NCI-H1417 (cell line): ENCODE measurements around the gene CYTH1.

Experiments used
- DNase-seq, 3 experiments: peaks; one replicate each; lab custom pipeline; 2025; lab: John Stamatoyannopoulos, UW

Gene CYTH1

GRCh38 chr17:78781893-78782304 is at the start of gene CYTH1:
CYTH1 (minus strand) TSS chr17:78782273; CDS start chr17:78782223, 50 bp downstream.
- DNase-seq, result peak in 1 of 3 experiments; percentile 69

- no peak for DNase-seq
Observed at GRCh38 chr17:78829477-78829876, 47.4 kb upstream of the CYTH1 start.

GRCh38 chr17:78828470-78829185 is 46.6 kb upstream of the CYTH1 start:
- no peak for DNase-seq

GRCh38 chr17:78826836-78827509 is 44.9 kb upstream of the CYTH1 start:
- no peak for DNase-seq

- DNase-seq, result no peak
Observed at GRCh38 chr17:78826421-78826820, 44.3 kb upstream of the CYTH1 start.

GRCh38 chr17:78825696-78826095 is 43.6 kb upstream of the CYTH1 start:
- no peak for DNase-seq

- no peak for DNase-seq
Observed at GRCh38 chr17:78824240-78824639, 42.2 kb upstream of the CYTH1 start.

GRCh38 chr17:78823282-78824046 is 41.4 kb upstream of the CYTH1 start:
- no peak for DNase-seq

- no peak for DNase-seq
Observed at GRCh38 chr17:78822552-78822951, 40.5 kb upstream of the CYTH1 start.

- DNase-seq, result no peak
Observed at GRCh38 chr17:78821961-78822360, 39.9 kb upstream of the CYTH1 start.

- no peak for DNase-seq
Observed at GRCh38 chr17:78820841-78821240, 38.8 kb upstream of the CYTH1 start.

GRCh38 chr17:78819806-78820792 is 38.0 kb upstream of the CYTH1 start:
- no peak for DNase-seq

- no peak for DNase-seq
Observed at GRCh38 chr17:78819402-78819801, 37.3 kb upstream of the CYTH1 start.

- DNase-seq, result no peak
Observed at GRCh38 chr17:78818932-78819331, 36.9 kb upstream of the CYTH1 start.

GRCh38 chr17:78818152-78818846 is 36.2 kb upstream of the CYTH1 start:
- no peak for DNase-seq

GRCh38 chr17:78817123-78817522 is 35.0 kb upstream of the CYTH1 start:
- DNase-seq, result no peak

- no peak for DNase-seq
Observed at GRCh38 chr17:78815696-78816095, 33.6 kb upstream of the CYTH1 start.

- DNase-seq, result no peak
Observed at GRCh38 chr17:78812855-78813254, 30.8 kb upstream of the CYTH1 start.

GRCh38 chr17:78808163-78808562 is 26.1 kb upstream of the CYTH1 start:
- DNase-seq, result no peak

GRCh38 chr17:78806451-78806850 is 24.4 kb upstream of the CYTH1 start:
- no peak for DNase-seq

GRCh38 chr17:78805301-78805700 is 23.2 kb upstream of the CYTH1 start:
- DNase-seq, result no peak
